ENCODE results near the gene STK10. TPM values are rescaled to one million over a fixed set of nuclear protein-coding genes. Genes with fewer than 3 reads are reported as not detected.
"Not testable (repeated sequence)": the region's sequence is repeated elsewhere in the genome, so short reads cannot be mapped to it uniquely, and the experiment has no call there.

STK10 gene
- polyA plus RNA-seq, 1 of the 3 experiments (the other 2 are of a cell fraction) = 11.0 TPM

- peaks cover 19% of the 10 kb centered on the region; the same call in 1 of the 2 replicates for H3K79me2 ChIP-seq (ENCODE audit: insufficient read depth)
- H4K20me1 ChIP-seq (ENCODE audit: insufficient read depth) = no peaks in the 10 kb centered on the region
- TF ChIP-seq SIN3A (IDR thresholded peaks at IDR 0.05; ENCODE audit: borderline replicate concordance, low read depth, low read length) (no peak), RCOR1 (IDR thresholded peaks at IDR 0.05; ENCODE audit: low read length) (no peak), FOSL2 (IDR thresholded peaks at IDR 0.05; ENCODE audit: borderline replicate concordance, low read depth) (no peak), NFIC (IDR thresholded peaks at IDR 0.05; ENCODE audit: borderline replicate concordance) (no peak), POLR2AphosphoS5 (IDR thresholded peaks at IDR 0.05; ENCODE audit: low read depth, low read length) (no peak), GABPA (IDR thresholded peaks at IDR 0.05; ENCODE audit: low read depth) (no peak), MEF2A (IDR thresholded peaks at IDR 0.05; ENCODE audit: borderline replicate concordance, low read depth) (no peak), IRF3 (IDR thresholded peaks at IDR 0.05; ENCODE audit: low read depth, low read length) (no peak), EP300 (IDR thresholded peaks at IDR 0.05; ENCODE audit: borderline replicate concordance in 1 of 2, low read depth in 1 of 2, low read length in 1 of 2) (no peak), USF1 (IDR thresholded peaks at IDR 0.05; ENCODE audit: borderline replicate concordance, low read depth) (no peak), YY1 (IDR thresholded peaks at IDR 0.05; ENCODE audit: low read depth) (no peak), FOXM1 (IDR thresholded peaks at IDR 0.05; ENCODE audit: low read depth) (no peak), MXI1 (IDR thresholded peaks at IDR 0.05; ENCODE audit: low read depth, low read length) (no peak), NRF1 (IDR thresholded peaks at IDR 0.05; ENCODE audit: low read depth, low read length) (no peak)
- TF ChIP-seq, protein P1, sequence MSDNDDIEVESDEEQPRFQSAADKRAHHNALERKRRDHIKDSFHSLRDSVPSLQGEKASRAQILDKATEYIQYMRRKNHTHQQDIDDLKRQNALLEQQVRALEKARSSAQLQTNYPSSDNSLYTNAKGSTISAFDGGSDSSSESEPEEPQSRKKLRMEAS (IDR thresholded peaks at IDR 0.05; ENCODE audit: low read depth) = no peak
- no peaks in the 10 kb centered on the region for H3K9me3 ChIP-seq
- H3K36me3 ChIP-seq (replicated peaks in 1 of 2; ENCODE audit: control insufficient read depth in 1 of 2, insufficient read depth in 2 of 2, low read length in 1 of 2) = peaks cover 3 to 8% of the 10 kb centered on the region in 2 experiments
- no peaks in the 10 kb centered on the region for H3K9me2 ChIP-seq
- H2AFZ ChIP-seq (ENCODE audit: low read depth) = no peak overlapping the region
- no peaks in the 10 kb centered on the region for H3K4me1 ChIP-seq (ENCODE audit: control insufficient read depth in 1 of 2, insufficient read depth in 2 of 2, low read depth in 1 of 2, low read length in 1 of 2)
- no peak overlapping the region for H3K27ac ChIP-seq (ENCODE audit: low read depth in 2 of 2, low read length in 1 of 2)
- ChIA-PET POLR2A (interaction anchor here (0.6 kb wide), 1 partner anchor 1892 kb away, joined by 5 read pairs; no protein-coding TSS in a partner anchor), CTCF (interaction anchor here (1.4 kb wide), 1 partner anchor 33 kb away, joined by 3 read pairs; no protein-coding TSS in a partner anchor)
- no peaks in the 10 kb centered on the region for H3F3A ChIP-seq (replicated peaks; ENCODE audit: insufficient read depth)
- no peak overlapping the region for H3K9ac ChIP-seq
- no peak for DNase-seq
- H3K27me3 ChIP-seq (ENCODE audit: insufficient read depth) = no peaks in the 10 kb centered on the region
- no peak overlapping the region for H3K4me3 ChIP-seq (ENCODE audit: low read depth in 2 of 2, low read length in 1 of 2)
- 90% methylated on average over 13 of the region's 13 CpGs for WGBS (ENCODE audit: low lambda C conversion rate)
- H3K4me2 ChIP-seq = no peak overlapping the region
These were observed 31.5 kb downstream of the STK10 start for GRCh38 chr5:172156541-172156994.

DNA sequence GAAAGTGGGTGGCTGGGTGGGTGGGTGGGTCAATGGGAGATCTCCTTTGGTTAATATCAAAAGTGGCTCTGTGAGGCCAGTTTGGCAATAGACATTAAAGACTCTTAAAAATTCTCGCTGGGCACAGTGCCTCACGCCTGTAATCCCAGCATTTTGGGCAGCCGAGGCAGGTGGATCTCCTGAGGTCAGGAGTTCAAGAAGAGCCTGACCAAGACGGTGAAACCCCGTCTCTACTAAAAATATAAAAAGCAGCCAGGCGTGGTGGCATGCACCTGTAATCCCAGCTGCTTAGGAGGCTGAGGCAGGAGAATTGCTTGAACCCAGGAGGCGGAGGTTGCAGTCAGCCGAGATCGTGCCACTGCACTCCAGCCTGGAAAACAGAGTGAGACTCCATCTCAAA, 32.9 kb downstream of the STK10 start:
- H3K9me2 ChIP-seq; H3K36me3 ChIP-seq (replicated peaks in 1 of 2; ENCODE audit: control insufficient read depth in 1 of 2, insufficient read depth in 2 of 2, low read length in 1 of 2); H3K9ac ChIP-seq; H3K27me3 ChIP-seq (ENCODE audit: insufficient read depth); DNase-seq; H3K4me1 ChIP-seq (ENCODE audit: control insufficient read depth in 1 of 2, insufficient read depth in 2 of 2, low read depth in 1 of 2, low read length in 1 of 2); H3F3A ChIP-seq (replicated peaks; ENCODE audit: insufficient read depth); H2AFZ ChIP-seq (ENCODE audit: low read depth); H3K9me3 ChIP-seq; H3K4me2 ChIP-seq; H3K27ac ChIP-seq (ENCODE audit: low read depth in 2 of 2, low read length in 1 of 2); H3K4me3 ChIP-seq (ENCODE audit: low read depth in 2 of 2, low read length in 1 of 2); POLR2A ChIA-PET; H4K20me1 ChIP-seq (ENCODE audit: insufficient read depth): not testable (repeated sequence)
- peaks cover 10% of the 10 kb centered on the region; the same call in 1 of the 2 replicates for H3K79me2 ChIP-seq (ENCODE audit: insufficient read depth)
- CTCF ChIA-PET = interaction anchor here (1.0 kb wide), 1 partner anchor 49 kb away, joined by 3 read pairs; no protein-coding TSS in a partner anchor
- 93% methylated on average over 9 of the region's 9 CpGs for WGBS (ENCODE audit: low lambda C conversion rate)
